ENCODE measurements around the gene TTLL5.
A peak's percentile ranks its signal among the peaks of the same experiment; 100 is the strongest.

Gene TTLL5

GRCh38 chr14:75832621-75833297, 171.7 kb downstream of the TTLL5 start:
- DNase-seq (ENCODE audit: low read depth), result peak; percentile 94

DNA sequence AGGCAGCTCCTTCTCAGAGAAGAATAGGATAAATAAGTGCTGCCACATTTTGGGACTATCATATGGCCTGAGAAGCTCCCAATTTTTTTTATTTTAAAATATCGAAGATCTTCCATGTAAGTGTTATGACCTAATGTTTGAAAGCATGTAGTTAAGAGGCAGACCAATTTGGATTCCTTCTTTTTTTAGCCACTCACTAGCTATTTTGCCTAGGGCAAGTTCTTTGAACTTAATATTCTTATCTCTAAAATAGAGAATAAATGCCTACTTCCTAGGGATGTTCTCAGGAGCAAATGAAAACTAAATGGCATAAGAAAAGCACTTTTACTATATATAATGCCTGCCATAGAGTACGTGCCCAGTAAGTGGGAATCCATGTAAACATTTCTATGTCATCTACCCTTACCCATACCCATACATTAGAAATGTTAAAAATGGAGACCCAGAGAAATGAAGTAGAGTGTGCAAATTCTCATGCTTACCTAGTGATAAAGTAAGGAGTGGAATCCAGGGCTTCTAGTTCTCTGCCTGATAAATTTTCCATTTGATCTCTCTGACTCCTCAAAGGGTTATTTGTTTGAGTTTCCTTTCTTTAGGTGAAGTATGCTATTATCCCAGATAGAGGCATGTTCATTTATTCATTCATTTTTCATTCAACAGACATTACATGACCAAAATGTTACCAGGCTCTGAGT, 172.4 kb downstream of the TTLL5 start:
- no peak for DNase-seq (ENCODE audit: low read depth)

DNA sequence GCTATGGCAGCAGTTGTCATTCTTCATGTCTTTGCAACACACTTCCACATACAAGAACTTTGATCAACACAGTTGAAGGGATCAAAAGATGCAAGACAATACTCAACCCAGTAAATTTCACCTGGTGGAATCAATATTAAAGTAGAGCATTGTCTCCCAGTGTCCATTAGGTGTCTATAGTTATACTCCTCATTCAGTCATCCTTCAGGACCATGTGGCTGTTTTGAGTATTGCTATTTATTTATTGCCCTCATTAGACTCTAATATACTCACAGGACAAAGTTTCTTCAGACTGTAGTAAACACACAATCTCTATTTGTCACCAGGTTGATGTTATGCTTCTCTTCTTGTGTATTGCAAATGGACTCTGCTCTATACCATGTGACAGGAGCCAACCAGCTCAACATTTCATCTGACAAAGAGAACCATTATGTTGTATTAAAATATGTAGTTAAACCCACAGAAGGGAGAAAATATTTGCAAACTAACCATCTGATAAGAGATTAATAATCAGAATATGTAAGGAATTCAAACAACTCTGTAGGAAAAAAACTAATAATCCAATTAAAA, 174.2 kb downstream of the TTLL5 start:
- no peak for DNase-seq (ENCODE audit: low read depth)

DNA sequence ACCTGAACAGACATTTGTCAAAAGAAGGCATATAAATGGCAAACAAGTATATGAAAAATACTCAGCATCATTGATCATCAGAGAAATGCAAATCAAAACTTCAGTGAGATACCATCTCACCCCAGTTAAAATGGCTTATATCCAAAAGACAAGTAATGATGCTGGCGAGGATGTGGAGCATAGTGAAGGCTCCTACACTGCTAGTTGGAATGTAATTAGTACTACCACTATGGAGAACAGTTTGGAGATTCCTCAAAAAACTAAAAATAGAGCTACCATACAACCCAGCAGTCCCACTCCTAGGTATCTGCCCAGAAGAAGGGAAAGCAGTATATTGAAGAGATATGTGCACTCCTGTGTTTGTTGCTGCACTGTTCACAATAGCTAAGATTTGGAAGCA, 174.7 kb downstream of the TTLL5 start:
- no peak for DNase-seq (ENCODE audit: low read depth)

DNA sequence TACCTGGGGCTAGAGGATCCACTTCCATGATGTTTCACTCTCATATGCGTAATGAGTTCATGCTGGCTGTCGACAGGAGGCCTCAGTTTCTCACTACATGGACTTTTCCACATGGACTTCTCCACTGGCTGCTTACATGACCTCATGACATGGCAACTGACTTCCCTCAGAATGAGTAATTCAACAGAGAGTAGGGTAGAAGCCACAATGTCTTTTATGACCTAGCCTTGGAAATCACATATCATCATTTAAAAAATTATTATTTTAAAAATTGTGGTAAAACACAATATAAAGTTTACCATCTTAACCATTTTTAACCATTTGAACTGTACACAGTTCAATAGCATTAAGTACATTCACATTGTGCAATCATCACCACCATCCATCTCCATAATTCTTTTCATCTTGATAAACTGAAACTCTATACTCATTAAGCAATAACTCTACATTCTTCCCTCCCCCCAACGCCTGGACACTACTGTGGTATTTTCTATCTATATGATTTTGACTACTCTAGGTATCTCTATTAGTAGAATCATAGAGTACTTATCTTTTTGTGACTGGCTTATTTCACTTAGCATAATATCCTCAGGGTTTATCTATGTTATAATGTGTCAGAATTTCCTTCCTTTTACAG, 176.2 kb downstream of the TTLL5 start:
- DNase-seq (ENCODE audit: low read depth), result peak; percentile 84

DNA sequence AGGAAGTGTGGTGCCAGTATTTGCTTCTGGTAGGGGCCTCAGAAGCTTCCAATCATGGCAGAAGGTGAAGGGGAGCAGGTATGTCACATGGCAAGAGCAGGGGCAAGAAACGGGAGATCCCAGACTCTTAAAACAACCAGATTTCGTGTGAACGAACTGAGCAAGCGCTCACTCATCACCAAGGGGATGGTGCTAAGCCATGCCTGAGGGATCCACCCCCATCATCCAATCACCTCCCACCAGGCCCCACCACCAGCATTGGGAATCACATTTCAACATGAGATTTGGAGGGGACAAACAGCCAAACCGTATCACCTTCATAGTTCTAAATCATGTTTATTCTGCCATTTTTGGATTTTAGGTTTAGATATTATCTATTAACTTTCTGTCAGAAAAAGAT, 179.9 kb downstream of the TTLL5 start:
- DNase-seq (ENCODE audit: low read depth), result no peak

DNA sequence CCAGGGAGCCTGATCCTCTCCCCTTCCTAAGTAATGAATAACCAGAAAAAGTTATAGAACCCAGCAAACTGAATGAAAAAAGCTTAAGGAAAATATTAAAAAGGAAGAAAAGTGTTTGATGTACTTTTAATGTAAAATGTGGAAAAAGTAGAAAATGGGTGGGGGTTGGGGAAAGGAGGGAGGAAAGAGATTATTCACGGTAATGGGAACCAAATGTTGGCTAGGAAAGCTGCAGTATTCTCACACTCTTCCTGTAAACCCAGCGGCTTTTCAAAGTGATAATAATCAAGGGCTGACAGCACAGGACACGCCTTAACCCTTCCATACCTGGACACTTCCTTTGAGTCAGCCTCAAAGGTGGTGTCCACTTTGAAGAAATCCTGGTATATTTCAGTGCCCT, 181.5 kb downstream of the TTLL5 start:
- no peak for DNase-seq (ENCODE audit: low read depth)

- DNase-seq (ENCODE audit: low read depth), result no peak
Observed at GRCh38 chr14:75844486-75844885, 183.4 kb downstream of the TTLL5 start.

- DNase-seq (ENCODE audit: low read depth), result peak; percentile 70
Observed at GRCh38 chr14:75845136-75845804, 184.2 kb downstream of the TTLL5 start.

- peak; percentile 68 for DNase-seq (ENCODE audit: low read depth)
Observed at GRCh38 chr14:75846694-75847093, 185.6 kb downstream of the TTLL5 start.

- DNase-seq (ENCODE audit: low read depth), result no peak
Observed at GRCh38 chr14:75847584-75847983, 186.5 kb downstream of the TTLL5 start.

- no peak for DNase-seq (ENCODE audit: low read depth)
Observed at GRCh38 chr14:75848167-75848913, 187.3 kb downstream of the TTLL5 start.

DNA sequence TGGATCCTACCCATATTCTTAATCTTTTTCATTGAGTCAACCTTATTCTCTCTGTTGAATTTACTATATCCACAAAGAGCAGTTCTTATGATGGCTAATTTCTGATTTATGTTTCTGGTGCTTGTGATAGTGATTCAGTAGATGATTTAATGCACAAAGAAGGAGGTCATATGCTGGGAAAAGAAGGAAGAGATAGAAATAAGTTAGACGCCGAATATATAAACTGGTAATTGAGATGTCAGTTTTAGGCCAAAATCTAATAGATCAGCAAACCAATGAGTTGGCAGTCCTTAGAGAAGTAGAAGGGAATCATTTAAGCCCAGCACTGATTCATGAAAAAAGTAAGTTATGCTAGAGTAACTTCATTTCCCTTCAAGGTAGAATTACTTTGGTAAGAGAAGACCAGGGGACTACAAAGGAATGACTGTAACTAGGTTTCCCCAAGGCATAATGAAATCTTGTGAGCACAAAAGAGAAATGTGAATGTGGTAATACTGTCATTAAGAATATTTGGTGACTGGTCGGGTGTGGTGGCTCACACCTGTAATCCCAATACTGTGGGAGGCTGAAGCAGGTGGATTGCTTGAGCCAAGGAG, 188.4 kb downstream of the TTLL5 start:
- no peak for DNase-seq (ENCODE audit: low read depth)

DNA sequence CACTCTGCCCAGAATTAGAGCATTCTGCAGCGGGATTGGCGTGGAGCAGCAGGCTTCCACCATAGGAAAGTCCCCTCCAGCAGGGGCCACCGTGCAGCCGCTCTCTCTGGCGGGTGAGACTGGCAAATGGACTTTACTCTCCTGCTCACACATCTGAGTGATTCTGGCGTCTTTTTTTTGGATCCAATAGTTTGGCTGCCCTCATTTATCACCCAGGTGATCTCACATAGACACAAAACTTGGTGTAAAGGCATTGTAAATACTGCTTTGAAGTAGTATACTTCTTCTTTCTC, 190.5 kb downstream of the TTLL5 start:
- no peak for DNase-seq (ENCODE audit: low read depth)

DNA sequence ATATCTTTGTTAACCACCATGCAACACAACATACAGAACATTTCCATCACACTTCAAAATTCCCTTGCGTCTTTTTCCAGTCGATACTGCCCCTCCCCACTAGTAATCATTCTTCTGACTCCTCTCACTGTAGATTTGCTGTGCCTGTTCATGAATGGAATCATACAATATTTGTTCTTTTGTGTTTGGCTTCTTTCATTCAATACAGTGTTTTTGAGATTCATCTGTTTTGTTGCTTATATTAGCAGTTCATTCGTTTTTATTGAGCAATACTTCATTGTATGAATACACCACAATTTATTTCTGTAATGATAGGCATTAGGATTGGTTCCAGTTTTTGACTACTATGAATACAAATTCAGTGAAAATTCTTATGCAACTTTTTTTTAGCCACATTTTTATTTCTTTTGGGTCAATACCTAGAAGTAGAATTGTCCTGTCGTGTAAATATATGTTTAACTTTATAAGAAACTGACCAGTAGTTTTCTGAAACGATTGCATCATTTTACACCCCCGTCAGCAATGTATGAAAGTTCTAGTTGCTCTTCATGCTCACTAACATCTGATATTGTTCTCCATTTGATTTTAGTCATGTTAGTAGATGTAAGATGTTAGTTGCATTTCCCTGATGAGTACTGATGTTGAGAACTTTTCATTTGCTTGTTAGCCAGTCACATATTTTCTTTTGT, 193.2 kb downstream of the TTLL5 start:
- no peak for DNase-seq (ENCODE audit: low read depth)

- DNase-seq (ENCODE audit: low read depth), result no peak
Observed at GRCh38 chr14:75857199-75857598, 196.2 kb downstream of the TTLL5 start.

DNA sequence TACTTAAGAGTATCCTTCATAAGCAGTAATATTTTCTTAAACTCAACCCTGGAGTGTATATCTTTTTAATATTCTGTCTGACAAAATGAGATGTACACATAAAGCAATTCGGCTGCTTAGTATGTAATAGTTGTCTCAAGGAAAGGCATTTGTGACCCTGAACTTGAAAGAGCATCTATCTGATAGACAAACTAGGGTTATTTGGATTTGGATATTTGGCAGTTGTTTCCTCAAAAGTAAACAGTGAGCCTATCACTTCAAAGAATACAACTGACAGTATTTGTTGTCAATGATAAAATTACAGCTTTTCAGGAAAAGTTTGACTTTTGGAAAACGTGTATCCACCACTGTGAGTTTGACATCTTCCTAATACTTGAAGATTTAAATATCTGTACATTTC, 197.3 kb downstream of the TTLL5 start:
- DNase-seq (ENCODE audit: low read depth), result no peak

GRCh38 chr14:75859746-75860145, 198.7 kb downstream of the TTLL5 start:
- no peak for DNase-seq (ENCODE audit: low read depth)

DNA sequence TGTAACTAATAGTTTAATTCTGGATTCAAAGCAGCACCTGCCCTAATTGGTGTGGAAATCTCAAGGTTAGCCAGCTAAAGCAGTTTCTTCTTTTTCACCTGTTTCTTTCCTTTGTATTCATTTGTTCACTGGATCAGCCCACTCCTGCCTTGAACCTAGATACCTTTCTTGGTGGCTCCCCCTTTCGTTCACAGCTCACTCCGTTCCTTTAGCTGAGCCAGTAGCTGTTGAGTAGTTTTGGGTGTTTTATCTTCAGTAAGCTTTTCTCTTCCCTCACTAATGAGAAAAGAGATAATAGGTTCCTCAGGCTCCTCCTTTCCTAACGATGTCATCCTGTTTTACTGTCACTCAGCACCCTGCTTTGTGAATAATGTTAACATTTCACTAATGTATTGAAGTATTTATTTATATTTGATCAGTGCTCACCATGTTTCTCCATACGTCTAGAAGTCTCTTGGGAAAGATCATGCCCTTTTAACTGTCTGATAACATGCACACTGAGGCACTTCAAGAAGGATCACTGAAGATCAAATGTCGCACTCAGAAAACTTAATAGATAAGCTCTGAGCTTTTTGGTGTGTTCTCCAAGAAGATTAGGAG, 199.6 kb downstream of the TTLL5 start:
- no peak for DNase-seq (ENCODE audit: low read depth)

- peak; percentile 90 for DNase-seq (ENCODE audit: low read depth)
Observed at GRCh38 chr14:75861161-75861621, 200.1 kb downstream of the TTLL5 start.
